ENCODE results near the gene PRR30. TPM values are rescaled to one million over a fixed set of nuclear protein-coding genes. Genes with fewer than 3 reads are reported as not detected.

Gene PRR30
- total RNA-seq, 2 donors from 2014 or later: not detected

GRCh38 chr2:27128668-27129571 lies 10.3 kb downstream of the PRR30 start:
- no peaks in the 10 kb centered on the region for H3K27me3 ChIP-seq
- H3K9me3 ChIP-seq: no peaks in the 10 kb centered on the region
- no peak overlapping the region for H3K27ac ChIP-seq
- no peak for TF ChIP-seq CTCF (IDR thresholded peaks at IDR 0.05)
- DNase-seq (ENCODE audit: low spot score): no peak
- H3K36me3 ChIP-seq: peaks cover 34% of the 10 kb centered on the region
- H3K4me3 ChIP-seq: no peak overlapping the region
- peaks cover 0 to 20% of the 10 kb centered on the region in 2 donors for H3K4me1 ChIP-seq

- peaks cover 0 to 17% of the 10 kb centered on the region in 2 donors for H3K4me1 ChIP-seq
Measured at GRCh38 chr2:27127883-27128667, 11.1 kb downstream of the PRR30 start.

GRCh38 chr2:27126252-27126710 lies 12.9 kb downstream of the PRR30 start:
- no peak for DNase-seq (ENCODE audit: low spot score)
- H3K4me3 ChIP-seq: no peak overlapping the region
- no peaks in the 10 kb centered on the region for H3K9me3 ChIP-seq
- peaks cover 0 to 12% of the 10 kb centered on the region in 2 donors for H3K4me1 ChIP-seq
- H3K36me3 ChIP-seq: peaks cover 21% of the 10 kb centered on the region
- peak overlapping the region in 1 of 2 donors; percentile 23 for H3K27ac ChIP-seq
- no peaks in the 10 kb centered on the region for H3K27me3 ChIP-seq
- TF ChIP-seq CTCF (IDR thresholded peaks at IDR 0.05): no peak

More at GRCh38 chr2:27127883-27128667, 11.1 kb downstream of the PRR30 start:
- no peak for DNase-seq (ENCODE audit: low spot score)
- H3K4me3 ChIP-seq: no peak overlapping the region
- H3K36me3 ChIP-seq: peaks cover 34% of the 10 kb centered on the region
- H3K27me3 ChIP-seq: no peaks in the 10 kb centered on the region
- H3K9me3 ChIP-seq: no peaks in the 10 kb centered on the region
- no peak overlapping the region for H3K27ac ChIP-seq
- no peak for TF ChIP-seq CTCF (IDR thresholded peaks at IDR 0.05)

GRCh38 chr2:27125104-27125503 lies 14.1 kb downstream of the PRR30 start:
- TF ChIP-seq CTCF (IDR thresholded peaks at IDR 0.05): no peak
- no peak overlapping the region for H3K27ac ChIP-seq

GRCh38 chr2:27123302-27124150 lies 15.7 kb downstream of the PRR30 start, which contains the start of gene ABHD1:
TSS of gene ABHD1 (plus strand) at chr2:27123815. CDS start at chr2:27123949, 134 bp downstream.
- peak in 1 of 2 donors; percentile 35 for TF ChIP-seq CTCF (IDR thresholded peaks at IDR 0.05)
- no peak for DNase-seq (ENCODE audit: low spot score)

More at GRCh38 chr2:27125104-27125503, 14.1 kb downstream of the PRR30 start:
- DNase-seq (ENCODE audit: low spot score): no peak
- H3K4me1 ChIP-seq: peaks cover 0 to 12% of the 10 kb centered on the region in 2 donors
- peaks cover 9% of the 10 kb centered on the region for H3K36me3 ChIP-seq
- no peak overlapping the region for H3K4me3 ChIP-seq
- H3K9me3 ChIP-seq: no peaks in the 10 kb centered on the region
- H3K27me3 ChIP-seq: no peaks in the 10 kb centered on the region

More at GRCh38 chr2:27123302-27124150, 15.7 kb downstream of the PRR30 start, which contains the start of gene ABHD1:
- peak within 1 kb of the TSS; percentile 43 to 71 for H3K27ac ChIP-seq
- peaks cover 0 to 19% of the 10 kb centered on the region in 2 donors for H3K4me1 ChIP-seq
- peak within 1 kb of the TSS; percentile 62 to 66 for H3K4me3 ChIP-seq
- H3K9me3 ChIP-seq: no peaks in the 10 kb centered on the region
- H3K36me3 ChIP-seq: no peaks in the 10 kb centered on the region
- H3K27me3 ChIP-seq: no peaks in the 10 kb centered on the region
